ENCODE measurements around the gene RHBG. TPM values are rescaled to one million over a fixed set of nuclear protein-coding genes. Genes with fewer than 3 reads are reported as not detected.

The RHBG gene
- total and polyA plus RNA-seq, 2 donors (not counting 3 experiments of a cell fraction or from before 2014, with no cell fraction given) = not detected

DNA sequence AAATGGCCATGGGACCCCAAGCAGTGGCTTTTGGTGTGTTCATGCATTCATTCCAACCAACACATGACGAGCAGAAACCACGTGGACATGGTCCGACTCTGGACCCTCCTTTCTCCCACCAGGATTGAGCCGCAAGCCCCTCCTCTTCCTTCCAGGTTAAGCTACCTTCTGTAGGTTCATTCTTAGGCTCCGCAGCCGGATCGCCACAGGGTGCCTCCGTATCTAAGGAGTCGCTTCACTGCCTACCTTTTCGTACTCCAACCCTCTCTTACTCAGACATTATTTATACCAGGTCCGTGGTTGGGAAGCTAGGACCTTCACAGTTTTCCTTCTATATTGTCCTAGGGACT lies 63.6 kb downstream of the RHBG start:
- no peaks in the 10 kb centered on the region for H3K79me2 ChIP-seq (ENCODE audit: control insufficient read depth, insufficient read depth, low read length)
- no peaks in the 10 kb centered on the region for H3K36me3 ChIP-seq (ENCODE audit: control insufficient read depth in 2 of 2, extremely low read depth in 1 of 2, insufficient read depth in 2 of 2, low read length in 2 of 2)
- H3K4me1 ChIP-seq (ENCODE audit: control insufficient read depth, extremely low read depth, insufficient read depth, low read length) = peaks cover 4% of the 10 kb centered on the region
- no peaks in the 10 kb centered on the region for H4K20me1 ChIP-seq (replicated peaks; ENCODE audit: control insufficient read depth, extremely low read depth, insufficient read depth, low read length)
- POLR2A ChIA-PET = no interaction called here
- no TSS peak for BruUV-seq (replicated peaks)
- intact Hi-C loops (cut with micrococcal nuclease) = no loop called here
- H3K9me3 ChIP-seq (replicated peaks; ENCODE audit: control insufficient read depth, insufficient read depth, low read length) = no peaks in the 10 kb centered on the region
- DNase-seq (ENCODE audit: low read depth, low spot score) (no peak), FAIRE-seq (no peak)
- TF ChIP-seq MAX (IDR thresholded peaks at IDR 0.05; ENCODE audit: insufficient read depth, insufficient read length) (peak; percentile 16), EZH2 (IDR thresholded peaks at IDR 0.05; ENCODE audit: borderline replicate concordance, low read depth, low read length, severe bottlenecking) (peak; percentile 60), MYC (IDR thresholded peaks at IDR 0.05; ENCODE audit: low read depth, low read length) (no peak), FOS (IDR thresholded peaks at IDR 0.05; ENCODE audit: borderline replicate concordance, insufficient read depth, low read length) (no peak)
- no peak overlapping the region for H3K4me3 ChIP-seq (replicated peaks in 1 of 3; ENCODE audit: insufficient read depth in 1 of 3, low read depth in 1 of 3, low read length in 3 of 3)
- H3K27me3 ChIP-seq (ENCODE audit: control insufficient read depth in 2 of 2, insufficient read depth in 2 of 2, low read length in 2 of 2) = peaks cover 92 to 95% of the 10 kb centered on the region in 2 experiments
- H3K9ac ChIP-seq (replicated peaks; ENCODE audit: extremely low read depth, insufficient read depth, low read length) = no peak overlapping the region
- dilution Hi-C loops (cut with MboI; ENCODE audit: extremely low pct_ligation_motif_present, low sequenced_read_pairs) = no loop called here
- no peak overlapping the region for H3K27ac ChIP-seq (ENCODE audit: insufficient read depth, low read depth, low read length)
- CTCF ChIA-PET = interaction anchor here (0.8 to 8.0 kb wide), 7 partner anchors 9 to 73 kb away, joined by 3 to 111 read pairs (median 5); no protein-coding TSS in a partner anchor
- no peak overlapping the region for H2AFZ ChIP-seq (ENCODE audit: low read depth, low read length)
- H3K4me2 ChIP-seq (ENCODE audit: insufficient read depth, low read length) = no peak overlapping the region
- H3K9me1 ChIP-seq (replicated peaks; ENCODE audit: control insufficient read depth, extremely low read depth, insufficient read depth, low read length) = no peaks in the 10 kb centered on the region

DNA sequence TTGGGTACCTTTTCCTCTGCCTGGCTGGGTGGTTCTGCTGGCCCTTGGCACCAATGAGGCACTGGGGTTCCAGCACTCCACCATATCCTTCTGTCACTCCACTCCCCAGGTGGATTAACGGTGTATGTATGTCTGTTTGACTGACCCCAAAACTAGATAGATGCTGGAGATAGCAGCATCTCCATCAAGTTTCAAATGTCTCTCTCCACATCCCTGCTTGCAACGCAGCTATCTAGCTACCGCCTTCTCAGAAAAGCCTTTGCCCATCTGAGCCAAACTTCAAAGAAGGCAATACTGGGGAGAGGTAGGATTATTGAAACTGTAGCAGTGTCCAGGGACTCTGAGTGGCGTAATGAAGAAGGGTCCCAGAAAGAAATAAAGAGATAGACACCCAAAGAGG lies 64.0 kb downstream of the RHBG start:
- Histone ChIP-seq H3K36me3 (ENCODE audit: control insufficient read depth in 2 of 2, extremely low read depth in 1 of 2, insufficient read depth in 2 of 2, low read length in 2 of 2) (no peaks in the 10 kb centered on the region), H3K27ac (ENCODE audit: insufficient read depth, low read depth, low read length) (no peak overlapping the region), H4K20me1 (replicated peaks; ENCODE audit: control insufficient read depth, extremely low read depth, insufficient read depth, low read length) (no peaks in the 10 kb centered on the region), H3K4me1 (ENCODE audit: control insufficient read depth, extremely low read depth, insufficient read depth, low read length) (peaks cover 4% of the 10 kb centered on the region), H3K9ac (replicated peaks; ENCODE audit: extremely low read depth, insufficient read depth, low read length) (no peak overlapping the region), H2AFZ (ENCODE audit: low read depth, low read length) (no peak overlapping the region), H3K27me3 (ENCODE audit: control insufficient read depth in 2 of 2, insufficient read depth in 2 of 2, low read length in 2 of 2) (peaks cover 92 to 95% of the 10 kb centered on the region in 2 experiments), H3K9me3 (replicated peaks; ENCODE audit: control insufficient read depth, insufficient read depth, low read length) (no peaks in the 10 kb centered on the region), H3K4me3 (replicated peaks in 1 of 3; ENCODE audit: insufficient read depth in 1 of 3, low read depth in 1 of 3, low read length in 3 of 3) (no peak overlapping the region), H3K9me1 (replicated peaks; ENCODE audit: control insufficient read depth, extremely low read depth, insufficient read depth, low read length) (no peaks in the 10 kb centered on the region), H3K79me2 (ENCODE audit: control insufficient read depth, insufficient read depth, low read length) (no peaks in the 10 kb centered on the region), H3K4me2 (ENCODE audit: insufficient read depth, low read length) (no peak overlapping the region)
- FAIRE-seq = no peak
- BruUV-seq (replicated peaks) = no TSS peak
- TF ChIP-seq EZH2 (IDR thresholded peaks at IDR 0.05; ENCODE audit: borderline replicate concordance, low read depth, low read length, severe bottlenecking) (peak; percentile 69), POLR2A (IDR thresholded peaks at IDR 0.05; ENCODE audit: low read depth, low read length) (no peak)
- dilution Hi-C loops (cut with MboI; ENCODE audit: extremely low pct_ligation_motif_present, low sequenced_read_pairs) (no loop called here), intact Hi-C loops (cut with micrococcal nuclease) (no loop called here)
- ChIA-PET CTCF (interaction anchor here (1.4 to 8.0 kb wide), 4 partner anchors 9 to 47 kb away, joined by 3 to 111 read pairs (median 20); no protein-coding TSS in a partner anchor), POLR2A (no interaction called here)
- DNase-seq (ENCODE audit: low read depth, low spot score) = no peak

All from endothelial cell of umbilical vein (primary cell).